ENCODE results near the gene FAM76B. TPM values are rescaled to one million over a fixed set of nuclear protein-coding genes. Genes with fewer than 3 reads are reported as not detected.
A peak's percentile ranks its signal among the peaks of the same experiment; 100 is the strongest.

FAM76B gene
- total RNA-seq, 4 donors from 2014 or later: 3.6 to 13.6 (median 8.9) TPM

DNA sequence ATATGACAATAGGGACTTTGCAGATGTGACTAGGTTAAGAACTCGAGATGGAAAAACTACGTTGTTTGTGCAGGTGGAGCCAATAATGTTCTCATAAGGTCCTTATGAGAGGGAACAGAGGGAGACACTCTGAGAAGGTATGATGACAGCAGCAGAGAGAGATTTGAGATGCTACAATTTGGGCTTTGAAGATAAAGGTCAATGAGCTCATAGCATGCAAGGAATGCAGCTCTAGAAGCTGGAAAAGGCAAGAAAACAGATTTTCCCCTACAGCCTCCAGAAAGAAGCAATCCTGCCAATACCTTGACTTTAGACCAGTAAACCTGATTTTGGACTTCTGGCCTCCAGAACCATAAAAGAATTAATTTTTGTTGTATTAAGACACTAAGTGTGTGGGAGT lies 21.1 kb downstream of the FAM76B start:
- TF ChIP-seq, protein P1, sequence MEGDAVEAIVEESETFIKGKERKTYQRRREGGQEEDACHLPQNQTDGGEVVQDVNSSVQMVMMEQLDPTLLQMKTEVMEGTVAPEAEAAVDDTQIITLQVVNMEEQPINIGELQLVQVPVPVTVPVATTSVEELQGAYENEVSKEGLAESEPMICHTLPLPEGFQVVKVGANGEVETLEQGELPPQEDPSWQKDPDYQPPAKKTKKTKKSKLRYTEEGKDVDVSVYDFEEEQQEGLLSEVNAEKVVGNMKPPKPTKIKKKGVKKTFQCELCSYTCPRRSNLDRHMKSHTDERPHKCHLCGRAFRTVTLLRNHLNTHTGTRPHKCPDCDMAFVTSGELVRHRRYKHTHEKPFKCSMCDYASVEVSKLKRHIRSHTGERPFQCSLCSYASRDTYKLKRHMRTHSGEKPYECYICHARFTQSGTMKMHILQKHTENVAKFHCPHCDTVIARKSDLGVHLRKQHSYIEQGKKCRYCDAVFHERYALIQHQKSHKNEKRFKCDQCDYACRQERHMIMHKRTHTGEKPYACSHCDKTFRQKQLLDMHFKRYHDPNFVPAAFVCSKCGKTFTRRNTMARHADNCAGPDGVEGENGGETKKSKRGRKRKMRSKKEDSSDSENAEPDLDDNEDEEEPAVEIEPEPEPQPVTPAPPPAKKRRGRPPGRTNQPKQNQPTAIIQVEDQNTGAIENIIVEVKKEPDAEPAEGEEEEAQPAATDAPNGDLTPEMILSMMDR (IDR thresholded peaks at IDR 0.05 in 4 of 5, conservative IDR thresholded peaks at IDR 0.05 in 1 of 5): no peak
- no peak for TF ChIP-seq POLR2A (IDR thresholded peaks at IDR 0.05)
- H3K4me3 ChIP-seq: no peak overlapping the region
- in situ Hi-C loops (cut with MboI; ENCODE audit: low sequenced_read_pairs in 4 of 4): loop anchor here (10.0 to 25.0 kb wide), 4 partner anchors 614 to 781 kb away; partner anchors contain the start of gene SRSF8 (in 2 of the 4)

DNA sequence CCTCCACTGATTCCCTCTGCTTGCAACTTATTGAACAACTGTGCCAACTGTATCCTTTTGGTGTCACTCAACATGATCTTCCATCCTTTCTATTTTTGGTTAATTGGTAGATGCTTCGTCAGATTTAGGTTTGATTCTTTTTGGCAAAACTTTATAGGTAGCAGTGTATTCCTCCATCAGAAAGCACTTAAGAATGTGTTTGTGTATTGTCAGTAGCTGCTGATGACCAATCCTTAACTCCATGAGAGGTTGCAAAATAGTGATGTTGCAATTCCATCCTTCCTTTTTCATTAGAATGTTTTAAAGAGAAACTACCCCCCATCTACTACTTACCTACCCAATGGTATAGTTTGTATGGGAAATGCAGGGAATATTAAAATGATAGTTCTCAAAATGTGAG lies 22.1 kb downstream of the FAM76B start:
- TF ChIP-seq, protein P1 (IDR thresholded peaks at IDR 0.05 in 4 of 5, conservative IDR thresholded peaks at IDR 0.05 in 1 of 5): no peak
- no peak for TF ChIP-seq POLR2A (IDR thresholded peaks at IDR 0.05)
- in situ Hi-C loops (cut with MboI; ENCODE audit: low sequenced_read_pairs in 4 of 4) (loop anchor here (10.0 to 25.0 kb wide), 4 partner anchors 613 to 780 kb away; partner anchors contain the start of gene SRSF8 (in 2 of the 4)), intact Hi-C loops (cut with DNase I; ENCODE audit: low total_unique reads) (loop anchor here (5.0 kb wide), 1 partner anchor 700 kb away; the partner anchor contains the start of gene SRSF8)
- no peaks in the 10 kb centered on the region for H3K4me1 ChIP-seq
- H3K4me3 ChIP-seq: no peak overlapping the region
- no peaks in the 10 kb centered on the region for H3K27me3 ChIP-seq
- DNase-seq: no peak
- no peak overlapping the region for H3K27ac ChIP-seq
- peaks cover 0 to 23% of the 10 kb centered on the region in 2 donors for H3K36me3 ChIP-seq
- H3K9me3 ChIP-seq: no peaks in the 10 kb centered on the region
- ATAC-seq: peak in 1 of 2 donors; percentile 26

More for the DNA sequence above, 21.1 kb downstream of the FAM76B start:
- no peak overlapping the region for H3K27ac ChIP-seq
- H3K27me3 ChIP-seq: no peaks in the 10 kb centered on the region
- no peak for DNase-seq
- H3K9me3 ChIP-seq: no peaks in the 10 kb centered on the region
- H3K36me3 ChIP-seq: peaks cover 0 to 28% of the 10 kb centered on the region in 2 donors
- ATAC-seq: no peak
- intact Hi-C loops (cut with DNase I; ENCODE audit: low total_unique reads): loop anchor here (5.0 kb wide), 1 partner anchor 701 kb away; the partner anchor contains the start of gene SRSF8
- no peaks in the 10 kb centered on the region for H3K4me1 ChIP-seq

DNA sequence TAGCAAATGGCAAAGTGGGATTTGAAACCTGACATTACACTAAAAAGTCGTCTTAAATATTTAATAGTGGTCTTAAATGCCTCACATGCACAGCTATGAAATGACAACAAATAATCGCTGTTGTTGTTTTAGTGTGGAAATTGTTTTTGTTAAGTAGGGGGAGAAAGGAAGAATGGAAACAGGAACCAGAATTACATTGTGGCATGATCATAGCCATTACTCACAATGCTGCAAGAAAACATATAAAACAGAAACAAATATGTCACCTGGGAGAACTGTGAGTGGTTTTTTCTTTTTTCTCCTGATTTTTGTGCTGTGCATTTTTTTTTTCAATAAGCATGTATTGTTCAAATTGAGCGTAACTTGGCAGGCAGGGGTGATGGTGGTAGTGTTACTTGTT lies 22.9 kb downstream of the FAM76B start:
- no peaks in the 10 kb centered on the region for H3K27me3 ChIP-seq
- H3K9me3 ChIP-seq: no peaks in the 10 kb centered on the region
- no peak overlapping the region for H3K27ac ChIP-seq
- ATAC-seq: no peak
- DNase-seq: no peak
- peaks cover 0 to 22% of the 10 kb centered on the region in 2 donors for H3K36me3 ChIP-seq
- in situ Hi-C loops (cut with MboI; ENCODE audit: low sequenced_read_pairs in 4 of 4) (loop anchor here (10.0 to 25.0 kb wide), 4 partner anchors 612 to 779 kb away; partner anchors contain the start of gene SRSF8 (in 2 of the 4)), intact Hi-C loops (cut with DNase I; ENCODE audit: low total_unique reads) (loop anchor here (5.0 kb wide), 1 partner anchor 699 kb away; the partner anchor contains the start of gene SRSF8)
- TF ChIP-seq, protein P1 (IDR thresholded peaks at IDR 0.05 in 4 of 5, conservative IDR thresholded peaks at IDR 0.05 in 1 of 5): no peak
- no peak for TF ChIP-seq POLR2A (IDR thresholded peaks at IDR 0.05)
- H3K4me1 ChIP-seq: no peaks in the 10 kb centered on the region
- H3K4me3 ChIP-seq: no peak overlapping the region

DNA sequence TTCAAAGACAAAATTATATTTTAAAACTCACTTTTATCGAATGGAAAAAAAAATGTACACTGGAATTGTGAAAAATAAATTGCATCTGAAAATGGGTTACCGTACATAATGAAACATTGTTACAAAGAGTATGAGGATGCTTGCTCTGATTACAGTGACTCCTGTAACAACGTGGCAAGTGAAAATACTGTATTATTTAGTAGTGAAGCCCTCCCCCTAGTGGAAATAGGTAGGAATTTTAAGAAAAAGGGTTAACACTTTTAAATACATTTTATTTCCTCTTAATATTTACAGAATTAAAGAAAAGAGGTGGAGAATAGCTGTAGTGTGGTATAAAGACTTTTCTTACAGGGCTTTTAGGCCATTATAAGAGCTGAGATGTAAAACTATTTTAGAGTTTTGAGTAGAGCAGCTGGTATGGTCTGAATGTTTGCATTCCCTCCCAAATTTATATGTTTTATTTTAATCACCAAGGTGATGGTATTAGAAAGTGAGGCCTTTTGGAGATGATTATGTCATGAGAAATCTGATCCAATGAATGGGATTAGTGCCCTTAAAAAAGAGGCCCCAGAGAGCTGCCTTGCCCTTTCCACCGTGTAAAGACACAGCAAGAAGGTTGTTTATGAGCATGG lies 25.2 kb downstream of the FAM76B start:
- ATAC-seq: peak in 1 of 2 donors; percentile 58
- intact Hi-C loops (cut with DNase I; ENCODE audit: low total_unique reads) (loop anchor here (1.0 kb wide), 1 partner anchor 613 kb away; no protein-coding TSS in a partner anchor), in situ Hi-C loops (cut with MboI; ENCODE audit: low sequenced_read_pairs in 4 of 4) (loop anchor here (5.0 to 25.0 kb wide), 5 partner anchors 602 to 777 kb away; partner anchors contain the start of gene SRSF8 (in 2 of the 4))
- TF ChIP-seq, protein P1 (IDR thresholded peaks at IDR 0.05 in 4 of 5, conservative IDR thresholded peaks at IDR 0.05 in 1 of 5): peak; percentile 42 to 72 (median 63)
- TF ChIP-seq POLR2A (IDR thresholded peaks at IDR 0.05): no peak
- no peak for DNase-seq
- H3K4me3 ChIP-seq: no peak overlapping the region
- H3K27me3 ChIP-seq: no peaks in the 10 kb centered on the region
- no peaks in the 10 kb centered on the region for H3K9me3 ChIP-seq
- no peak overlapping the region for H3K27ac ChIP-seq
- H3K4me1 ChIP-seq: no peaks in the 10 kb centered on the region
- H3K36me3 ChIP-seq: peaks cover 0 to 8% of the 10 kb centered on the region in 2 donors

All from gastrocnemius medialis (tissue), 4 donors.